ENCODE results near the gene RAB15.
"Not testable (repeated sequence)": the region's sequence is repeated elsewhere in the genome, so short reads cannot be mapped to it uniquely, and the experiment has no call there.

RAB15 gene

GRCh38 chr14:64934338-64934929 lies 37.7 kb downstream of the RAB15 start:
- DNase-seq, result no peak

GRCh38 chr14:64932231-64932630 lies 39.9 kb downstream of the RAB15 start:
- no peak for DNase-seq

- no peak for DNase-seq
These were observed 41.0 kb downstream of the RAB15 start for GRCh38 chr14:64931123-64931522.

- DNase-seq, result no peak
These were observed 41.9 kb downstream of the RAB15 start for GRCh38 chr14:64930085-64930843.

- no peak for DNase-seq
These were observed 43.1 kb downstream of the RAB15 start for GRCh38 chr14:64929014-64929359.

GRCh38 chr14:64928239-64929013 lies 43.7 kb downstream of the RAB15 start:
- DNase-seq, result no peak

- DNase-seq, result no peak
These were observed 45.1 kb downstream of the RAB15 start for GRCh38 chr14:64927031-64927430.

GRCh38 chr14:64926398-64926995 lies 45.6 kb downstream of the RAB15 start:
- no peak for DNase-seq

GRCh38 chr14:64923015-64923414 lies 49.1 kb downstream of the RAB15 start:
- DNase-seq, result no peak

- no peak for DNase-seq
These were observed 51.7 kb downstream of the RAB15 start for GRCh38 chr14:64920465-64920864.

- no peak for DNase-seq
These were observed 52.5 kb downstream of the RAB15 start for GRCh38 chr14:64919618-64920017.

- no peak for DNase-seq
These were observed 52.9 kb downstream of the RAB15 start for GRCh38 chr14:64919215-64919614.

- DNase-seq, result no peak
These were observed 53.9 kb downstream of the RAB15 start for GRCh38 chr14:64918216-64918615.

- no peak for DNase-seq
These were observed 56.3 kb downstream of the RAB15 start for GRCh38 chr14:64915797-64916196.

GRCh38 chr14:64915029-64915424 lies 57.1 kb downstream of the RAB15 start:
- DNase-seq, result no peak

- peak; percentile 99 for DNase-seq
These were observed 57.7 kb downstream of the RAB15 start, which contains the start of gene CHURC1 for GRCh38 chr14:64914237-64915028. Gene CHURC1 (plus strand): TSS chr14:64914455. CDS start chr14:64914496, 41 bp downstream.

GRCh38 chr14:64913477-64913876 lies 58.7 kb downstream of the RAB15 start:
- DNase-seq, result not testable (repeated sequence)

GRCh38 chr14:64912261-64912660 lies 59.9 kb downstream of the RAB15 start:
- DNase-seq, result no peak

GRCh38 chr14:64910847-64911495 lies 61.2 kb downstream of the RAB15 start:
- peak; percentile 6 for DNase-seq

- DNase-seq, result no peak
These were observed 66.1 kb downstream of the RAB15 start for GRCh38 chr14:64906022-64906421.

GRCh38 chr14:64899958-64900357 lies 72.2 kb downstream of the RAB15 start:
- DNase-seq, result no peak
